ENCODE results near the gene SLC6A20.

- TF ChIP-seq CTCF (IDR thresholded peaks at IDR 0.05) (no peak), POLR2A (IDR thresholded peaks at IDR 0.05) (no peak)
Measured at GRCh38 chr3:45792516-45793172, 3.7 kb downstream of the SLC6A20 start.

All from Peyer's patch (tissue), 4 donors.